Activated T-helper 17 cell treated with anti-CD3 and anti-CD28 coated beads, Interleukin-2, amount 50 U/mL, for 72 hours (primary cell): ENCODE measurements around the gene NUDT9. TPM values are rescaled to one million over a fixed set of nuclear protein-coding genes. Genes with fewer than 3 reads are reported as not detected.
"Not testable (repeated sequence)": the region's sequence is repeated elsewhere in the genome, so short reads cannot be mapped to it uniquely, and the experiment has no call there.

ENCODE experiments used
- ATAC-seq: fragments of 150-1000 bp; cut with Tn5 transposase; replicated peaks from 2 replicates; pipeline ENCODE4 v1.10.0; 2021; ENCODE audit warnings: mild to moderate bottlenecking, moderate library complexity
- H3K27ac Mint-ChIP-seq: one replicate; pipeline ENCODE4 v1.8.0; 2022; ENCODE audit warnings: mixed read lengths
- H3K27me3 Mint-ChIP-seq: one replicate; pipeline ENCODE4 v1.8.0; 2022; ENCODE audit warnings: mixed read lengths
- H3K36me3 Mint-ChIP-seq: one replicate; pipeline ENCODE4 v1.8.0; 2022; ENCODE audit warnings: low read depth, mild to moderate bottlenecking, mixed read lengths
- H3K4me1 Mint-ChIP-seq: one replicate; pipeline ENCODE4 v1.8.0; 2022; ENCODE audit warnings: mixed read lengths
- H3K4me3 Mint-ChIP-seq: one replicate; pipeline ENCODE4 v1.8.0; 2022; ENCODE audit warnings: mild to moderate bottlenecking, mixed read lengths
- H3K9me3 Mint-ChIP-seq: one replicate; pipeline ENCODE4 v1.8.0; 2022; ENCODE audit warnings: mixed read lengths
- total RNA-seq, 2 donors: library from RNA; stranded (reverse); gene quantifications; one replicate each; pipeline ENCODE4 v1.2.3, GENCODE V29; 2022

Gene NUDT9
- total RNA-seq, 2 donors from 2014 or later: 4.4 to 9.8 TPM

DNA sequence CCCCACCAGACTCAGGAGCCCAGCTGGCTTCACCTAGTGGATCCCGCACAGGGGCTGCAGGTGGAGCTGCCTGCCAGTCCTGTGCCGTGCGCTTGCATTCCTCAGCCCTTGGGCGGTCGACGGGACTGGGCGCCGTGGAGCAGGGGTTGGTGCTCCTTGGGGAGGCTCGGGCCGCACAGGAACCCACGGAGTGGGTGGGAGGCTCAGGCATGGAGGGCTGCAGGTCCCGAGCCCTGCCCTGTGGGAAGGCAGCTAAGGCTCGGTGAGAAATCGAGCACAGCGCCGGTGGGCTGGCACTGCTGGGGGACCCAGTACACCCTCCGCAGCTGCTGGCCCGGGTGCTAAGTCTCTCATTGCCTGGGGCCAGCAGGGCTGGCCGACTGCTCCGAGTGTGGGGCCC lies 26.5 kb upstream of the NUDT9 start:
- ATAC-seq, H3K9me3 Mint-ChIP-seq, H3K4me1 Mint-ChIP-seq, H3K36me3 Mint-ChIP-seq, H3K4me3 Mint-ChIP-seq, H3K27ac Mint-ChIP-seq, H3K27me3 Mint-ChIP-seq: not testable (repeated sequence)

DNA sequence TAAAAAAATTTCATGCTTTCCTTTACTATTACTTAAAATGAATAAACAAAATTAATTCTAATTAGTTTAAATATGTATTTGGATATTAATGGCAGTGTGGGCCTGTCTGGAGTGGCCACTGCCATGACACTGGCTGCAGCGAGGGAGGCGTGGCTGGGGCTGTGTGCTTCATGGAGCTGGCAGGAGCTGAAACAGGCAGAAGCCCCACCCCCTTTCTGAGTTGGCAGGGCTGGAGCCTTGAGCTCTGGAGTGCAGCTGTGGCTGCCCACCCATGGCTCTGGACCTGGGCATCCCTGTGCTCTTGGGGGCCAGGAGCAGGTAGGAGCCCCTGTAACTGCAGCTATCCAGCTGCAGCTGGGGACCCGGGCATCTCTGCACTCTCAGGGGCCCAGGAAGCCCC lies 23.2 kb upstream of the NUDT9 start:
- no peaks in the 10 kb centered on the region for H3K4me1 Mint-ChIP-seq
- H3K9me3 Mint-ChIP-seq: no peaks in the 10 kb centered on the region
- no peak overlapping the region for H3K27ac Mint-ChIP-seq
- no peaks in the 10 kb centered on the region for H3K27me3 Mint-ChIP-seq
- no peaks in the 10 kb centered on the region for H3K36me3 Mint-ChIP-seq
- no peak for ATAC-seq
- H3K4me3 Mint-ChIP-seq: no peak overlapping the region

DNA sequence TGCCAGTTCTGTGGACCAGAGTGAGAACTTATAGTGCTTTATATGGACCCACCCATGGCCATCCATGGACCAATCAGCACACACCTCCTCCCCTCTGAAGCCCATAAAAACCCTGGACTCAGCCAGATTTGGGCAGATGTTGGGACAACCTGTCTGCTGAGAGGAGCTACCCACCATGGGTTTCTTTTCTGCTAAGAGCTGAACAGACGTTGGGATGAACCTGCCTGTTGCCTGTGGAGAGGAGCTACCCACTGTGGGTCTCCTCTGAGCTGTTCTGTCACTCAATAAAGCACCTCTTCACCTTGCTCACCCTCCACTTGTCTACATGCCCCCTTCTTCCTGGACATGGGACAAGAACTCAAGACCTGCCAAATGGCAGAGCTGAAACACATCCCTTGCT lies 22.4 kb upstream of the NUDT9 start:
- Mint-ChIP-seq H3K4me1 (no peaks in the 10 kb centered on the region), H3K27ac (no peak overlapping the region), H3K36me3 (no peaks in the 10 kb centered on the region), H3K4me3 (no peak overlapping the region), H3K27me3 (no peaks in the 10 kb centered on the region), H3K9me3 (no peaks in the 10 kb centered on the region)
- ATAC-seq: no peak

DNA sequence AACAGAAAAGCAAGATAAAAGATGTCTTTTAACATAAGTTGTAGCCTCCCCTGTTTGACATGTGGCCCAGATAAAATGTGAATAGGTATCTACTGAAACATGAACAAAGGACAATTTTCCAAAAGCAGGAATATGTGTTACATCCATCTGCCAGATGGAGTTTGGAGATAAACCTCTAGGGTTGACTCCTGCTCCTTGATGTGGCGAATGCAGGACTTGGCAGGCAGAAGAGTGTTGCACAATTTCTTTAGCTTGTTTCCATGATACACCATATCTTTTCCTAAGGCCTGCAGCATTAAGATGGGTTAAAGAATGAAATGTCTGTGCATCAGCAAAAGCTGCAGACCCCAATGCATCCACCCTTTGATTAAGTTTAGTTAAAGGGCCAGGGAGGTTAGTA lies 18.6 kb upstream of the NUDT9 start:
- H3K27me3 Mint-ChIP-seq, H3K36me3 Mint-ChIP-seq, H3K9me3 Mint-ChIP-seq, H3K27ac Mint-ChIP-seq, H3K4me3 Mint-ChIP-seq, H3K4me1 Mint-ChIP-seq, ATAC-seq: not testable (repeated sequence)

DNA sequence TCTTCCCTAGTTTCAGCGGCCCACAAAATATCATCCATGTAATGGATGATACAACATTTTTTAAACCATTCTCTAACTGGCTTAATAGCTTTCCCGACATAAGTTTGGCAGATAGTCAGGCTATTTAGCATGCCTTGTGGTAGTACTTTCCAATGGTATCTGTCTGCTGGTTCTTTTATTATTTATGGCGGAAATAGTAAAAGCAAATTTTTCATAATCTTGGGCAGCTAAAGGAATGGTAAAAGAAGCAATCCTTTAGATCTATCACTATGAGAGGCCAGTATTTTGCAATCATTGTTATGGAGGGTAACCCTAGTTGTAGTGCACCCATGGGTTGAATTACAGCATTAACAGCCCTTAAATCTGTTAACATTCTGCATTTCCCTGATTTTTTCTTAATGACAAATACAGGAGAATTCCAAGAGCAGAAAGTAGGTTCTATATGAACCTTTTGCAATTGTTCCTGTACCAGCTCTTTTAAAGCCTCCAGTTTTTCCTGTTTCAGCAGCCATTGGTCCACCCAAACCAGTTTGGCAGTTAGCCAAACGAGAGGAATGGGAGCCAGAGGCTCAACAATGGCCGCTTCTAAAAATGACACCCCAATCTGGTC lies 17.1 kb upstream of the NUDT9 start:
- Mint-ChIP-seq H3K4me1 (no peaks in the 10 kb centered on the region), H3K27ac (no peak overlapping the region), H3K27me3 (peaks cover 15% of the 10 kb centered on the region), H3K9me3 (no peaks in the 10 kb centered on the region), H3K4me3 (no peak overlapping the region), H3K36me3 (no peaks in the 10 kb centered on the region)
- no peak for ATAC-seq

DNA sequence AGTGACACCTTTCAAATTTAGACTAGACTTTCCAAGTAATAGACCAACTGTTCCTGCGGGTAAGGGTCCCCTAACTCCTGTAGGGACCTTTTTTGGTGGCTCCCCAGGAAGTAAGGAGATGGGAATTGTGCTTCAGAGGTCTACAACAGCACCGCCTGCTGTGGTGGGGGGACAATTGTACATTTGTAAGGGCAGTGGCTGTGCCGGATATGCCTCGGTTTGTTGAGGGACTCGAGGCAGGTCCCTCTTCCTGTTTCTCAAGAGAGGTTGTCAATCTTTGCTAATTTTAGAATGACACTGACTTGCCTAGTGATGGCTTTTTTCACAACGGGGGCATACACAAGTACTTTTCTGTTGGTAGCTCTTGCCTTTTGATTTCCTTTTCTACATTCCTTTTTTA lies 15.9 kb upstream of the NUDT9 start:
- ATAC-seq: no peak
- H3K27ac Mint-ChIP-seq: no peak overlapping the region
- no peaks in the 10 kb centered on the region for H3K9me3 Mint-ChIP-seq
- peaks cover 16% of the 10 kb centered on the region for H3K27me3 Mint-ChIP-seq
- H3K36me3 Mint-ChIP-seq: no peaks in the 10 kb centered on the region
- no peak overlapping the region for H3K4me3 Mint-ChIP-seq
- H3K4me1 Mint-ChIP-seq: no peaks in the 10 kb centered on the region

DNA sequence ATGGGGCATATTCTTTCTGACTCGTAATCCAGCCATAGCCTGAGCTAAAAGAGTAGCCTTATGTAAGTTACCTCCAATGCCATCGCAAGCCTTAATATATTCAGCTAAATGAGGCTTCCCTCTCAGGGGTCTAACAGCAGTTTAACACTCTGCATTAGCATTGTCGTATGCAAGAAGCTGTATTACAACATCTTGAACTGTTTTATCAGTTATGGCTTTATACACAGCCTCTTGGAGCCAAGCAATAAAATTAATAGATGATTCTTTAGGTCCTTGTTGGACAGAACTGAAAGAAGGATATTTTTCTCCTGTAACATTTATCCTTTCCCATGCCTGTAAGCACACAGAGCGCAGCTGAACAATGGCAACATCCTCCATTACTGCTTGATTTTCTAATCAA lies 15.5 kb upstream of the NUDT9 start:
- not testable (repeated sequence) for H3K36me3 Mint-ChIP-seq

DNA sequence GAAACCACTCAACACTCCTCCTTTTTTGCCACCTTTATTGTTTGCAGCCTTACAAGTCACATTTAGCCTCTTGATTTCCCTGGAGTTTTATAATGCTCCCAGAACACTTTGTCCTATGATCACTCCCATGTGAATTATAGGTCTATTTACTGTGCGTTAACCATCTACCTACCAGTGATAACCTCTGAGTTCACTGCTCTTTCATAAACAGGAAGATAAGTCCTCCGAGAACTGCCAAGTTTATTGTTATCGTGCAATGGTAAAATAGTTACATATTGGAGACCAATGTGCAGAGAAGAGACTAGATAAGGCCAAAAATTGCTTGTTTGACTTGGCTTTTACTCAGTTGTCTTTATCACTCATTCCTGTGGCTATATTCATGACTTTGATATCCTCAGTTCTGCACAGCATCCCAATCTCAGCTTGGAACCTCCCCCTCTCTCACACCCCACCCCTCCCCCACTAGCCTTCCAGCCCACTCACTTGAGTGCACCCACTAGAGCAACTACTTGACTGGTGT lies 12.9 kb upstream of the NUDT9 start:
- ATAC-seq: no peak
- Mint-ChIP-seq H3K4me1 (no peaks in the 10 kb centered on the region), H3K9me3 (no peaks in the 10 kb centered on the region), H3K4me3 (no peak overlapping the region), H3K27ac (no peak overlapping the region), H3K27me3 (peaks cover 24% of the 10 kb centered on the region), H3K36me3 (no peaks in the 10 kb centered on the region)

More for the DNA sequence above, 15.5 kb upstream of the NUDT9 start:
- H3K9me3 Mint-ChIP-seq, H3K4me3 Mint-ChIP-seq, ATAC-seq, H3K4me1 Mint-ChIP-seq, H3K27ac Mint-ChIP-seq: not testable (repeated sequence)
- peaks cover 16% of the 10 kb centered on the region for H3K27me3 Mint-ChIP-seq

DNA sequence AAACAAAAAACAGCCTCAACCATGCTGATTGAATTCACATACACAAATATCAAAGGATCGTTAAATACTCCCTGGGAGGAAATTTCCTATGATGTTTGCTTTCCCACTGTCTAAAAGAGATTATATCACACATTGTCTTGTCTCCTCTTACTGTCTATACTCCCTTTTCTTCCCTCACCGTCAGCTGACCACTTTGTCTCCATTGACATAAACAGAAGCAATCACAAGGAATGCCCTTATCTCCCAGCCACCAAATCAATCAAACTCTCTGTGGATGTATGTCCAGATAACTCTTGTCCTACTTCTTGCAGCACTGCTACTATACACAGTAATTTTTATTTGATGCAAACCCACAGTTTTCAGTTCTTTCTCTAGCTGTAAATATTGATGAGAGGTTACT lies 12.2 kb upstream of the NUDT9 start:
- ATAC-seq: no peak
- Mint-ChIP-seq H3K9me3 (no peaks in the 10 kb centered on the region), H3K27me3 (peaks cover 24% of the 10 kb centered on the region), H3K4me3 (no peak overlapping the region), H3K4me1 (no peaks in the 10 kb centered on the region), H3K36me3 (no peaks in the 10 kb centered on the region), H3K27ac (no peak overlapping the region)

DNA sequence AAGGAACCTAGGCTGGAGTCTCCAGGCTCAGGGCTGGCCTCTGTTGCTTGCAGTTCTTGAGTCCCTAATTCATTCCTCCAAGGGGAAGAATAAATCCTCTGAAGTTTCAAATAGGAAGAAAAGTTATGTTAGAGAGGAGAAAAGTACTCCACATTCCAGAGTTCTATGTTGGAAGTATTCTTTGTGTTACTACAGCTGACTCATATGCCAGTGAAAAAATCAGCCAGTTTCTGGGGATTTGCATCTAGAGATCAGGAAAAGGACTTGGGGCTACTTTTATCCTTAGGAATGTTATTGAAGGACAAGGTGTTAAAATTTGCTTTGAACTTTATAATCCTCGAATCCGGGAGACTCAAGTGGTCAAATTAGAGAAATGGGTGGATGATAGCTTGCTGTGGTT lies 11.7 kb upstream of the NUDT9 start:
- H3K27me3 Mint-ChIP-seq: peaks cover 24% of the 10 kb centered on the region
- ATAC-seq: no peak
- H3K4me1 Mint-ChIP-seq: no peaks in the 10 kb centered on the region
- H3K9me3 Mint-ChIP-seq: no peaks in the 10 kb centered on the region
- H3K36me3 Mint-ChIP-seq: no peaks in the 10 kb centered on the region
- H3K27ac Mint-ChIP-seq: no peak overlapping the region
- no peak overlapping the region for H3K4me3 Mint-ChIP-seq

DNA sequence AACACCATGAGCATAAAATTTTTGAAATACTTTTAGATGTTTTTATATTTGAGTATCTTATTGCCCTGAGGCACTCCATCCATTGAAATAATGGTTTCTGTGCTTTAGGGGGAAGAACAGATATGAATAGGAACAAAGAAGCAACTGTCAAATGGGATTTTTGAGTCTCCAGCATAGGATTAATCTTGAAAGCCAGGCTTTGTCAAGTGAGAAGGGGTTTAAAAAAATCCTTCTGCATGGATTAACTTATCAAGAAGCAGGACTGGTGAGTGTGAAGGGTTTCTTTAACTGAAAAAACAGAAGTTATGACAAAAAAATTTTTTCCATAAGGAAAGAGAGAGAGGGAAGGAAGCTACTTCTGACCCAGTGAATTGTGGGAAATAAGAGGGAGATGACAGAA lies 7.6 kb upstream of the NUDT9 start:
- Mint-ChIP-seq H3K4me1 (no peaks in the 10 kb centered on the region), H3K4me3 (no peak overlapping the region), H3K9me3 (no peaks in the 10 kb centered on the region), H3K27me3 (peaks cover 14% of the 10 kb centered on the region), H3K36me3 (no peaks in the 10 kb centered on the region), H3K27ac (no peak overlapping the region)
- ATAC-seq: no peak

DNA sequence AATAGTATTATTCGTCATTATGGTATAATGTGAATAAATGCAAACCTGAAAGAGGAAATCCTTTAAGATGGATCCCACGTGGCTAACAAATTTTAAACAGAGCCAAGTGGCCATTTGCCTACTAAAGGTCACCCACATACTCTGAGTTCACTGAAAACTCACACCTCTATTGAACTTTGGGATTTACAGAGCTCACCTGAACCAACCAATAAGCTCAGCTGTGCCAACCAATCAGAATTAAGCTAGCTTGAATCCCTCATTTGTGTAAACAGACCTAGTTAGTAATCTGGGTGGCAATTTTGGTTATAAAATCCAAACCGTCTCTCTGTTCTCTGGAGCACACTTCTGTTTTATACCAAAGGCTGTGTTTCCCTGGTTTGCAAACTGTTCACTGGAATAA lies 5.4 kb upstream of the NUDT9 start:
- Mint-ChIP-seq H3K4me1 (no peaks in the 10 kb centered on the region), H3K27ac (no peak overlapping the region), H3K36me3 (no peaks in the 10 kb centered on the region)

DNA sequence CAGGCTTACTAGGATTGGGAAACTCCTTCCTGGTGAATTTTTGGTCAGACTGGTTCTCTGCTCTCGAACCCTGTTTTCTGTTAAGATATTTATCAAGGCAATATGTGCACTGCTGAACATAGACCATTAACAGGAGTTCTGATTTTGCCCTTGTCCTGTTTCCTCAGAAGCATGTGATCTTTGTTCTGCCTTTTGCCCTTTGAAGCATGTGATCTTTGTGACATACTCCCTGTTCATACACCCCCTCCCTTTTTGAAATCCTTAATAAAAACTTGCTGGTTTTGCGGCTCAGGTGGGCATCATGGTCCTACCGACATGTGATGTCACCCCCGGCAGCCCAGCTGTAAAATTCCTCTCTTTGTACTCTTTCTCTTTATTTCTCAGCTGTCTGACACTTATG lies 4.0 kb upstream of the NUDT9 start:
- H3K4me1 Mint-ChIP-seq, H3K9me3 Mint-ChIP-seq, ATAC-seq, H3K4me3 Mint-ChIP-seq, H3K36me3 Mint-ChIP-seq, H3K27ac Mint-ChIP-seq, H3K27me3 Mint-ChIP-seq: not testable (repeated sequence)

More for the DNA sequence above, 5.4 kb upstream of the NUDT9 start:
- no peak for ATAC-seq
- Mint-ChIP-seq H3K27me3 (peaks cover 8% of the 10 kb centered on the region), H3K9me3 (no peaks in the 10 kb centered on the region), H3K4me3 (no peak overlapping the region)

DNA sequence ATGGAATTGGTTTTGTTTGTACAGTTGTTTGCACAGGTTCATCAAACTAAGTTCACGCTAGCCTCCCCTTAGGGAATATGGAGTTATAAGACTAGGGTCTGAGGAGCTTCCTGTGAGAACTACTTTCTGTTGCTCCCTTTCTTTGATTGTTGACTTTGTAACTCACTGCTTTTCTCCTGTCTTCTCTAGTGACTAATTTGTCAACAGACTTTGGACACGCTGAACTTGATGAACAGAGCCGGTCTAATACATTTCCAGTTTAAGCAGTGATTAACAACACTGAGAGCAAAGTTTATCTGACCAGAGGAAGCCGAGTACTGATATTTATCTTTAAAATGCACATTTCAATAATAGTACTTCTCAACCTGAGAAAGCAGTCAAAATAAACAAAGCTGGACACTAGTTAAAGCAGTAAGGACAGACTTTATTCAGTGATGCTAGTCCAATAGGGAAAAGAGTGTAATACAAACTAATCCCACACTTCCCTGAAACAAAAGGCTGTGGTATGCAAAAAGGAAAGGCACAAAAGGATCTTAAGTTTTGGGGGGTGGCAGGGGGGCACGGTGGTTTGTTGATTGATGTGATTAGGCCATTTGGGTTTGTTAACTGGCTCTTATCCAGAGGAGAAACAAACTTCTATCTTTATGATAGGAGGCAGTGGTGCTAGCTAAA lies 2.7 kb upstream of the NUDT9 start:
- Mint-ChIP-seq H3K27me3 (no peaks in the 10 kb centered on the region), H3K4me3 (no peak overlapping the region), H3K9me3 (no peaks in the 10 kb centered on the region), H3K27ac (no peak overlapping the region), H3K36me3 (peaks cover 6% of the 10 kb centered on the region), H3K4me1 (peaks cover 7% of the 10 kb centered on the region)
- no peak for ATAC-seq

DNA sequence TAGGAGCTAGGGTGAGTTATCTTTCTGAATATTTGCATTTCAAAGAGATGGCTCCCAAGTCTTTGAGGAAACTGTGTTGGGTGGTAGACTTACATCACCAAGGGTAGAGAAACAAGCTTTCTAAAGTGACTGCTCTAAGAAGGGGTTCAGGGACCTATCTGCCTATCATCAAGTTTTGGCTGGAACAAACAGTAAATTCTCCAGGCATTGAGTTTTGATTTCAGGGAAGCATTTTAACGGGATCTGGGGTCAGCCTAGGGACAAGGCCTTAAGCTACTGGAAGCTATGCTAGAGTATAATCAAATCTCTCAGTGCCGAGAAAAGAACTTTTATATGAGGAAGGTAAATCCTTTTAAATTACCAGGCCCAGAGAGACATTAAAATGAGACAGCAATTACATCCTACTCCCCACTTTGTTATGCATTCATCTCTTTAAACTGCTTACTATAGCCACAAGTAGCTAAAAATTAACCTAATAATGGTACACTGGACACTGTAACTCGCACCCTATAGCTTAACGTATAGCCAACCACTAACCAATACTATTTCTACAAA lies 2.0 kb upstream of the NUDT9 start:
- H3K27me3 Mint-ChIP-seq: no peaks in the 10 kb centered on the region
- H3K9me3 Mint-ChIP-seq: no peaks in the 10 kb centered on the region
- H3K27ac Mint-ChIP-seq: no peak overlapping the region
- peaks cover 7% of the 10 kb centered on the region for H3K4me1 Mint-ChIP-seq
- ATAC-seq: no peak
- H3K4me3 Mint-ChIP-seq: no peak overlapping the region
- H3K36me3 Mint-ChIP-seq: peaks cover 6% of the 10 kb centered on the region
